B cell (primary cell): ENCODE results near the gene GRIK2. TPM values are rescaled to one million over a fixed set of nuclear protein-coding genes. Genes with fewer than 3 reads are reported as not detected.

Experiments used
- ATAC-seq: fragments of 200-7000 bp; cut with Tn5 transposase; one replicate; pipeline ENCODE4 v1.10.0; 2021; ENCODE audit warnings: low read depth, mild to moderate bottlenecking, moderate number of reproducible peaks, moderate library complexity
- CTCF ChIA-PET: fragments of 350-600 bp; sonication (Branson Sonifier 250); formaldehyde crosslinking; loops from one replicate; lab custom pipeline; 2021; ENCODE audit warnings: antibody characterized with exemption, inconsistent platforms; lab: Charles Lee
- POLR2A ChIA-PET: fragments of 350-600 bp; sonication (Branson Sonifier 250); formaldehyde crosslinking; loops from one replicate; lab custom pipeline; 2021; ENCODE audit warnings: antibody characterized with exemption; lab: Charles Lee
- DNase-seq: peaks from one replicate; pipeline ENCODE4 v3.0.0; 2013
- H2AFZ ChIP-seq: 2 replicates; pipeline ENCODE4 v1.6.1; 2012; ENCODE audit warnings: mild to moderate bottlenecking, low read depth, low read length; ENCODE audit not compliant: insufficient read depth, poor library complexity, severe bottlenecking
- H3K27ac ChIP-seq, 2 donors: 1 replicate in 1 of 2; 2 replicates in 1 of 2; pipeline ENCODE4 v1.5.1; 2012 to 2013; ENCODE audit warnings: low read length in 2 of 2, mild to moderate bottlenecking in 2 of 2, moderate library complexity in 1 of 2
- H3K27me3 ChIP-seq, 4 experiments: fragments of 200-600 bp in 1 of 4; sonication (generic) in 1 of 4; replicated peaks in 1 of 4; 1 replicate in 2 of 4; 2 replicates in 2 of 4; pipeline versions ENCODE4 v1.6.1 to v1.7.0; 2013 to 2016; ENCODE audit warnings: low read length in 3 of 4, mild to moderate bottlenecking in 2 of 4, mixed read lengths in 1 of 4, moderate library complexity in 1 of 4; ENCODE audit not compliant: insufficient read depth in 4 of 4, control insufficient read depth in 3 of 4; ENCODE audit errors: control extremely low read depth in 1 of 4
- H3K36me3 ChIP-seq, 2 experiments: replicated peaks in 1 of 2; 1 replicate in 1 of 2; 2 replicates in 1 of 2; pipeline versions ENCODE4 v1.6.1 to v1.7.1; 2013; ENCODE audit warnings: low read length in 1 of 2; ENCODE audit not compliant: insufficient read depth in 2 of 2, control insufficient read depth in 1 of 2; ENCODE audit errors: control extremely low read depth in 1 of 2, extremely low read depth in 1 of 2
- H3K4me1 ChIP-seq, 2 donors: fragments of 200-600 bp in 1 of 2; sonication (generic) in 1 of 2; 1 replicate in 1 of 2; 2 replicates in 1 of 2; pipeline versions ENCODE4 v1.5.1 to v1.6.1; 2013 to 2017; ENCODE audit warnings: low read length in 2 of 2; ENCODE audit not compliant: control insufficient read depth in 2 of 2, insufficient read depth in 2 of 2
- H3K4me2 ChIP-seq: replicated peaks from 2 replicates; pipeline ENCODE3; 2012; ENCODE audit warnings: mild to moderate bottlenecking, low read depth, low read length; ENCODE audit not compliant: poor library complexity, severe bottlenecking
- H3K4me3 ChIP-seq, 5 experiments: fragments of 200-600 bp in 1 of 5; sonication (generic) in 1 of 5; 1 replicate in 3 of 5; 2 replicates in 2 of 5; pipeline versions ENCODE4 v1.5.1 to v1.7.0; 2011 to 2016; ENCODE audit warnings: low read length in 4 of 5, mild to moderate bottlenecking in 4 of 5, low read depth in 2 of 5, control low read depth in 1 of 5, moderate library complexity in 1 of 5; ENCODE audit not compliant: insufficient read depth in 1 of 5; ENCODE audit errors: control extremely low read depth in 1 of 5, extremely low read depth in 1 of 5
- H3K79me2 ChIP-seq: fragments of 200-600 bp; sonication (generic); one replicate; pipeline ENCODE4 v1.6.0; 2016; ENCODE audit warnings: low read length; ENCODE audit not compliant: control insufficient read depth, insufficient read depth
- H3K9ac ChIP-seq: fragments of 200-600 bp; sonication (generic); 2 replicates; pipeline ENCODE4 v1.6.1; 2017; ENCODE audit warnings: mild to moderate bottlenecking, low read length, moderate library complexity
- H3K9me3 ChIP-seq, 3 donors: one replicate each; pipeline versions ENCODE4 v1.6.1 to v1.7.1; 2013; ENCODE audit warnings: low read length in 2 of 3; ENCODE audit not compliant: control insufficient read depth in 2 of 3, insufficient read depth in 1 of 3; ENCODE audit errors: control extremely low read depth in 1 of 3
- H4K20me1 ChIP-seq: 2 replicates; pipeline ENCODE4 v1.6.0; 2012; ENCODE audit warnings: mild to moderate bottlenecking, low read length; ENCODE audit not compliant: insufficient read depth, control insufficient read depth, poor library complexity, severe bottlenecking
- H3K27ac Mint-ChIP-seq: one replicate; pipeline ENCODE4 v1.8.0; 2021; ENCODE audit warnings: mixed read lengths
- H3K27me3 Mint-ChIP-seq: one replicate; pipeline ENCODE4 v1.8.0; 2021; ENCODE audit warnings: mixed read lengths
- H3K4me1 Mint-ChIP-seq: one replicate; pipeline ENCODE4 v1.8.0; 2021; ENCODE audit warnings: mixed read lengths
- H3K4me3 Mint-ChIP-seq: one replicate; pipeline ENCODE4 v1.8.0; 2021; ENCODE audit warnings: mixed read lengths
- H3K9me3 Mint-ChIP-seq: one replicate; pipeline ENCODE4 v1.8.0; 2022; ENCODE audit warnings: mixed read lengths; ENCODE audit not compliant: insufficient read depth
- EZH2 ChIP-seq: IDR thresholded peaks from 2 replicates; pipeline ENCODE4 v1.6.1; 2012; ENCODE audit warnings: borderline replicate concordance, low read depth, mild to moderate bottlenecking, moderate library complexity, low read length; ENCODE audit not compliant: insufficient read depth, poor library complexity, severe bottlenecking
- WGBS: methylation state at CpG from one replicate; pipeline ENCODE4 v1.1.5; 2013; ENCODE audit warnings: missing lambda C conversion rate; ENCODE audit not compliant: insufficient coverage; 5-methylcytosine and 5-hydroxymethylcytosine counted together
- intact Hi-C: fragments of 100-400 bp; cut with micrococcal nuclease; formaldehyde crosslinking; loops from one replicate; pipeline ENCODE4 v1.10.0; 2022
- polyA plus RNA-seq: library from polyadenylated mRNA; depleted of rRNA; stranded (reverse); fragments of >200 nt; gene quantifications from 2 replicates; pipeline ENCODE4 v1.2.3, GENCODE V29; 2012
- total RNA-seq, 2 donors: library from RNA; stranded (reverse); fragments of 120-200 nt in 1 of 2; gene quantifications; 1 replicate in 1 of 2; 2 replicates in 1 of 2; pipeline versions ENCODE4 v1.2.3 to v1.2.4, GENCODE V29; 2013 to 2022
- TF ChIP-seq, protein P1 (sequence below): fragments of 200-600 bp; IDR thresholded peaks from one replicate; pipeline ENCODE4 v1.8.0; 2022; ENCODE audit warnings: antibody characterized with exemption, mild to moderate bottlenecking

The GRIK2 gene
- total and polyA plus RNA-seq, 2 donors (not counting 1 experiment from before 2014, with no cell fraction given), result not detected

DNA sequence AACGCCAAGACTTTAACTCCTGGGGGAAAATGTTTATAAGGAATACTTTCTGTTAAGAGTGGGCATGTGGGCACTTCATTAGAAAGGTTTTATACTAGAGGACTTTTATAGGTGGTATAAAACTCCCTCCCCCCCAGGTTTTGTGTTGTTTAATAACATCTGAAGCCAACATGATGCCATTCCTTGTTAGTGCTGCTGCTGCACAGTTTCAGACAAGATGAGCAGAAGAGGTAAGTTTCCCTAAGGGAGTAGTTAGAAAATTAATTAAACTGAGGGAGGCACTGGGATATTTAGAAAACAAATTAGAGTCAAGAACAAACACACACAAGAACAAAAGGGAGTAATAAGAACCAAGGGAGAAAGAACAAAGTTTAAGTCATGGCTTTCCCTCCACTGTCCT, 362.4 kb downstream of the GRIK2 start:
- H3K9me3 Mint-ChIP-seq, result peaks cover 3% of the 10 kb centered on the region
- CTCF ChIA-PET, result no interaction called here
- Histone ChIP-seq H3K4me3 (no peak overlapping the region), H4K20me1 (no peaks in the 10 kb centered on the region), H3K79me2 (no peaks in the 10 kb centered on the region), H3K9me3 (no peaks in the 10 kb centered on the region), H2AFZ (no peak overlapping the region), H3K4me2 (no peak overlapping the region), H3K27ac (no peak overlapping the region), H3K27me3 (no peaks in the 10 kb centered on the region), H3K36me3 (no peaks in the 10 kb centered on the region), H3K9ac (no peak overlapping the region), H3K4me1 (no peaks in the 10 kb centered on the region)
- TF ChIP-seq EZH2, result no peak
- TF ChIP-seq, protein P1, sequence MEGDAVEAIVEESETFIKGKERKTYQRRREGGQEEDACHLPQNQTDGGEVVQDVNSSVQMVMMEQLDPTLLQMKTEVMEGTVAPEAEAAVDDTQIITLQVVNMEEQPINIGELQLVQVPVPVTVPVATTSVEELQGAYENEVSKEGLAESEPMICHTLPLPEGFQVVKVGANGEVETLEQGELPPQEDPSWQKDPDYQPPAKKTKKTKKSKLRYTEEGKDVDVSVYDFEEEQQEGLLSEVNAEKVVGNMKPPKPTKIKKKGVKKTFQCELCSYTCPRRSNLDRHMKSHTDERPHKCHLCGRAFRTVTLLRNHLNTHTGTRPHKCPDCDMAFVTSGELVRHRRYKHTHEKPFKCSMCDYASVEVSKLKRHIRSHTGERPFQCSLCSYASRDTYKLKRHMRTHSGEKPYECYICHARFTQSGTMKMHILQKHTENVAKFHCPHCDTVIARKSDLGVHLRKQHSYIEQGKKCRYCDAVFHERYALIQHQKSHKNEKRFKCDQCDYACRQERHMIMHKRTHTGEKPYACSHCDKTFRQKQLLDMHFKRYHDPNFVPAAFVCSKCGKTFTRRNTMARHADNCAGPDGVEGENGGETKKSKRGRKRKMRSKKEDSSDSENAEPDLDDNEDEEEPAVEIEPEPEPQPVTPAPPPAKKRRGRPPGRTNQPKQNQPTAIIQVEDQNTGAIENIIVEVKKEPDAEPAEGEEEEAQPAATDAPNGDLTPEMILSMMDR, result no peak
- POLR2A ChIA-PET, result no interaction called here
- no peak for ATAC-seq
- no peaks in the 10 kb centered on the region for H3K4me1 Mint-ChIP-seq
- intact Hi-C loops, result no loop called here
- no peak overlapping the region for H3K4me3 Mint-ChIP-seq
- H3K27ac Mint-ChIP-seq, result no peak overlapping the region
- no peaks in the 10 kb centered on the region for H3K27me3 Mint-ChIP-seq
- DNase-seq, result no peak
- WGBS, result no CpG with 5 or more reads among the region's 1 CpG

DNA sequence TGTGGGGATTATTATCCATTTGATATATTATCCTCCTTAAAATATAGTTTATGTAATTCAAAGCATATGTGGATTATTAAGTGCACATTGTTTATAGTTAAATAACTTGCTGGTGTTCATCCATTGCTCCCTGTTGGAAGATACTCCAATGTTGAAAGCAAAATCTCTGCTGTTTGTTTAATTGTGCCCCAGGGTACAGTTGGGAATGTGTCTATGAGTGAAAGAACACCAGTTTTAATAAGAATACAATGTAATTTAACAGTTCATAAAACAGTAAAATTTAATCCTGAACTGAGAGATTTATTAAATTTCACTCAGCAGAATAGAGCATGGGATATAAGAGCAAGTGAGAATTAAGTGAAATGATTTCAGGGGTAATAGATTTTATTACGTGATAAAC, 364.9 kb downstream of the GRIK2 start:
- WGBS, result no CpG with 5 or more reads among the region's 1 CpG
- Mint-ChIP-seq H3K4me3 (no peak overlapping the region), H3K27me3 (no peaks in the 10 kb centered on the region), H3K9me3 (peaks cover 3% of the 10 kb centered on the region), H3K27ac (no peak overlapping the region), H3K4me1 (no peaks in the 10 kb centered on the region)
- TF ChIP-seq, protein P1, result no peak
- TF ChIP-seq EZH2, result no peak
- Histone ChIP-seq H3K9me3 (no peaks in the 10 kb centered on the region), H3K9ac (no peak overlapping the region), H3K4me3 (no peak overlapping the region), H3K27me3 (no peaks in the 10 kb centered on the region), H3K4me1 (no peaks in the 10 kb centered on the region), H3K79me2 (no peaks in the 10 kb centered on the region), H2AFZ (no peak overlapping the region), H3K4me2 (no peak overlapping the region), H3K36me3 (no peaks in the 10 kb centered on the region), H4K20me1 (no peaks in the 10 kb centered on the region), H3K27ac (no peak overlapping the region)
- intact Hi-C loops, result no loop called here
- no peak for DNase-seq
- POLR2A ChIA-PET, result no interaction called here
- no peak for ATAC-seq
- CTCF ChIA-PET, result no interaction called here
